GM18519 (cell line): ENCODE measurements around the gene TRAPPC6A.

Source experiments
- ATAC-seq: cut with Tn5 transposase; IDR thresholded peaks from one replicate; pipeline ENCODE4 v1.9.1; 2021; ENCODE audit warnings: mild to moderate bottlenecking, moderate library complexity; ENCODE audit not compliant: unreplicated experiment, low FRiP score

TRAPPC6A gene

DNA sequence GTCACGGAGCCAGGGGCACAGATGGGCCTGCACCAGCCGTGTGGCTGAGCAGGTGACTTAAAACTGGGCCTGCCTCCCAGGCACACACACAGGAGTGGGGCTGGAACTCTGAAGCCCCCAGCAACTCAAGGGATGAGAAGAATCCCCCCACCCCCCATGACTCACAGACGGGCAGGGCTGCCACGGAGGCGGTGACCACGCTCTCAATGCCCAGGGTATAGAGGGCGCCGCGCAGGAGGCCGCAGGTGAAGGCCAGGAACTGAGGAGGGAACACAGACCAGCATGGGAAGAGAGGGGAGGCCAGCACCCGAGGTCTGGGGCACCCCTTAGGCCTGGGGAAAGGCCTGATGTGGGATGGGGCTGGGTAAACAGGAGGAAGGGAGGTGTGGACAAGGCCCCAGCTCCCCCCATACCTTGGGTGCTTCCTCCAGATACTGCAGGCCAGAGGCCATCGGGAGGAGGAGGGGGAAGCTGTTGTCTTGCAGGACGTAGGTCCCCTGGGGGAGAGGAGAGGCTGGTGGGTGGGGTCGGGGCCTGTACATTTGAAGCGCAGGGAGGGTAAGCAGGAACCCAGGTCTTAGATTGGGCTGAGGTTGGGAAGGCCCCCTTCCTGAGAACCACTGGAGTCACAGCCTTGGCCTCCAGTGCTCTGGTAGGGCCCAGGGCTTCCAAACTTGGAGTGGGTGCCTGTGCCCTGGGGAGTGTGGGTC lies 14.1 kb downstream of the TRAPPC6A start:
- no peak for ATAC-seq

- no peak for ATAC-seq
Measured at GRCh38 chr19:45163156-45163555, 14.9 kb downstream of the TRAPPC6A start.

- no peak for ATAC-seq
Measured at GRCh38 chr19:45162608-45163143, 15.4 kb downstream of the TRAPPC6A start.

- no peak for ATAC-seq
Measured at GRCh38 chr19:45161738-45162607, 16.1 kb downstream of the TRAPPC6A start.

DNA sequence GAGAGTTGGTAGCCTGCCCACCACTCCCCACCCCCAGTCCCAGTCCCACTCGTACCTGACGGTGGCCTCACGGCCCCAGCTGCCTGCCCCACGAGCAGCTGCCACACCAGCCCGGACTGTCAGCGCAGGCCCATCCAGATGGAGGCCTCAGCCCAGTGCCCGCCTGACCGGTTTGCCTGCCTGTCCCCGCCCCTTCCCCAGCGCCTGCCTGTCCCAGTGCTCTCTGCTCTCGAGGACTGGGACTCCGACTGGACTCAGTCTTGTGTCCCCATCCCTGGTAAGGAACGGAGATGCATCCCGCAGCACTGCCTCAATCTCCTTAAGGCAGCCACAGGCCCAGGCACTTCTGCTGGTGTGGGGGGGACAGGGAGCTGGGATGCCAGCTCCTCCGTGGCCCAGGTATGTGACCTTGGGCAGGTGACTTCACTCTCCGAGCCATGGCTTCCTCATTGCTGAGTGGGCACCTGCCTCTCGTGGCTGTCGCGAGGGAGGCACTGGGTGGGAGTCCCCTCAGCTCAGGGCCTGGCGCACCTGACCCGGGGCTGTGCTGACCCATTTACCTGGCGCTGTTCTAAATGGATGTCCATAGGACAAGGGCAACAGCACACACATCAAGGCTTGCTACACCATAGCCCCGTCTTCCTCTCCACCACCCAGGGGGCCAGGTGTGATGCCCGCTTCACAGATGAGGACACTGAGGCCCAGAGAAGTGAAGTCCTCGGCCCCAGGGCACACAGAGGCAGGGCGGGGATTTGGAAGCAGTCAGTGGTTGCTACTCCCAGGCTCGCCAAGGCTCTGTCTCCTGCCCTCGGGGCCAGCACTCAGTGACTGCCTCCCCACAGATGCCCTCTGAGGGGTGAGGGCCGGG lies 16.9 kb downstream of the TRAPPC6A start, which contains the start of gene NKPD1:
Gene NKPD1 (minus strand): TSS at position 113 of the 868 bp plus-strand sequence. CDS start 832 bp downstream, outside the sequence.
- no peak for ATAC-seq

GRCh38 chr19:45159971-45160324 lies 18.1 kb downstream of the TRAPPC6A start:
- no peak for ATAC-seq

- ATAC-seq: no peak
Measured at GRCh38 chr19:45159210-45159970, 18.6 kb downstream of the TRAPPC6A start.

DNA sequence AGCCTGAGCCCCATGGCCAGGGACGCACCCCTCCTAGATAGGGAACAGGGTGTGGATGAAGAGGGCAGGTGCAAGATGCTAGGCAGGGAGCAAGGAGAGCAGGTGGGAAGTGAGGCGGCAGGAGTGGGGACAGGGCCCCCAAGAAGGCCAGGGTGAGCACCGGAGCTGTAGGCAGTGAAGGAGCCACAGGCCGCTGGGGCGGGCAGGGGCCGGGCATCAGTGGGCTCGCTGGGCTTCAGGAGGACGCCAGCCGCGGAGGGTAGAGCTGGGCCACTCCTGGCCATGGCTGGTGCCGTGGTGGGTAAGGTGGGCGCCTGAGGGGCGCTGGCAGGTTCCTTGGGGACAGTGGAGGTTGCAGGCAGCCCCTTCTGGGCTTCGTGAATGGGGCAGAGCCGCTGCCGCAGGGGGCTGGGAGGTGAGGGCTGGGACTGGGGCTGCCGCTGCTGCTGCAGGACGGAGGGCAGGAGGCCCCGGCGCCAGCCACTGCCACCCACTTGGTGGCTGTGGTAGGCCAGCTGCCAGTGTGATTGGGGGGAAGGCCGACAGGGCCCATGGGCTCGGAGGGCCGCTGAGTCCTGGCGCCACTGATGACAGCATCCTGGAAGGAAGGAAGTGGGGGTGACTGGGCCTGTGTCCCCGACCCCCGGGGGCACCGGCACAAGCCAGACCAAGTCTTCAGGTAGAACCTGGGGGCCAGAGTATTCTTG lies 19.4 kb downstream of the TRAPPC6A start:
- no peak for ATAC-seq

GRCh38 chr19:45156751-45157150 lies 21.3 kb downstream of the TRAPPC6A start:
- ATAC-seq: no peak

GRCh38 chr19:45156011-45156630 lies 21.9 kb downstream of the TRAPPC6A start:
- ATAC-seq: no peak

DNA sequence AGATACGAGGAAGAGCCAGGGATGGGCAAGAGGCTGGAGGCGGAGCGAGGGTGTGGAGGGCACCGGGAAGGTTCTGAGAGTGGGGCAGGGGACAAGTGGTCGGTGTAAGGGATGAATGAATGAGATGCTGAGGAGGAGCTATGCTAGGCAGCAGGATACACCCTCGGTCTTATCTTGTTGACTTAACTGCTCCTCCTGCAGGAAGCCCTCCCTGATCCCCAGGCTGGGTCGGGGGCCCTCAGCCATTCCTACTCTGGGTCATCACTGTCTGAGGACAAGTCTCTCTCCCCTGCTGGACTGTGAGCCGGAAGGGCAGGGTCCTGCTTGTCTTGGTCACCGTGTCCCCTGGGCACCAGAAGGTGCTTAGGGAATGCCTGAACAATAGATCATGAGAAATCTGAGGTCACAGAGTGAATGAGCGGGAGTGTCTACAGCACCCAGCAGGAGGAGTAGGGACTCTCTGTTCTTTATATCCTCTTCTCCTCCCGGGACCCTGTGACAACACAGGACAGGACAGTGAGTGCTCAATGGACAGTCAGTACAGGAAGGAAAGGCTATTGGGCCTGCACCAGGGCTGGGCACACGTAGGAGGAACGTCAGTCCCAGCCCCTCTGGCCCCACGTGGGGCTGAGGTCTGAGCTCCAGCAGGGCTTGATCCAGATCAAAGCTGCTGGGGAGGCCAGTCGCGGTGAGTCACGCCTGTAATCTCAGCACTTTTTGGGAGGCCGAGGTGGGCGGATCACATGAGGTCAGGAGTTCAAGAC lies 23.8 kb downstream of the TRAPPC6A start:
- no peak for ATAC-seq

- ATAC-seq: no peak
Measured at GRCh38 chr19:45153339-45154063, 24.5 kb downstream of the TRAPPC6A start.

DNA sequence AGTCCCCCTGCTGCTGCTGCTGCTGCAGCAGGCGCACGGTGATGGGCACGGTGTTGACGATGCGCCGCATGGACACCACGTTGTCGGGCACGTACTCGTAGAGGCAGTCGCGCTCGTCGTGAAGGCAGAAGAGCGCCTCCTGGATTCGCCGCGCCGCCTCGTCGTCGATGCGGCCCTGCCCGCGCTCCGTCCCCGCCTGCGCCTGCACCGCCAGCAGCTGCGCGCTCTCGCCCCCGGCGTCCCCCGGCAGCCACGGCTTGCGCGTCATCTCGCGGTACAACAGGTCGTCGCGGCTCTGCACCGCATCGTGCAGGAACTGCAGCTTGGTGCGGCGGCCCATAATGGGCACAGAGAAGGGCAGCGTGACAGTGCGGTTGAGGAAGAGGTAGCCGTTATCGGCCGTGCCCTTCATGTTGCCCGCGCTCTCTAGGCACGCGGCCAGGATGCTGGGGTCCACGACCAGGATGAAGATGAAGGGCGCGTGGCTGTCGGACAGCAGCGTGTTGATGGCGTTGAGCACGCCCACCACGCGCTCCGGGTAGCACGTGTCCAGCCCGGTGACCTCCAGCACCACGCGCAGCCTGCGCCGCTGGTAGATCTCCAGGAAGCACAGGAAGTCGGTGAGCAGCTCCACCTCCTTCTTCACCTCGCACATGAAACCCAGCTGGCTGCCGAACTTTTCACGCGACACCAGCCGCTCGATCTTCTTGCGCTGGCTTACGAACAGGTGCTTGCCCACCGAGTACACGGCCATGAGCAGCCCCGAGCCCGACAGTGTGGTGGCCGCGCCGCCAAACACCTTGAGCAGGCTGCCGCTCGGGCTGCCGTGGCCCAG lies 25.3 kb downstream of the TRAPPC6A start:
- no peak for ATAC-seq

DNA sequence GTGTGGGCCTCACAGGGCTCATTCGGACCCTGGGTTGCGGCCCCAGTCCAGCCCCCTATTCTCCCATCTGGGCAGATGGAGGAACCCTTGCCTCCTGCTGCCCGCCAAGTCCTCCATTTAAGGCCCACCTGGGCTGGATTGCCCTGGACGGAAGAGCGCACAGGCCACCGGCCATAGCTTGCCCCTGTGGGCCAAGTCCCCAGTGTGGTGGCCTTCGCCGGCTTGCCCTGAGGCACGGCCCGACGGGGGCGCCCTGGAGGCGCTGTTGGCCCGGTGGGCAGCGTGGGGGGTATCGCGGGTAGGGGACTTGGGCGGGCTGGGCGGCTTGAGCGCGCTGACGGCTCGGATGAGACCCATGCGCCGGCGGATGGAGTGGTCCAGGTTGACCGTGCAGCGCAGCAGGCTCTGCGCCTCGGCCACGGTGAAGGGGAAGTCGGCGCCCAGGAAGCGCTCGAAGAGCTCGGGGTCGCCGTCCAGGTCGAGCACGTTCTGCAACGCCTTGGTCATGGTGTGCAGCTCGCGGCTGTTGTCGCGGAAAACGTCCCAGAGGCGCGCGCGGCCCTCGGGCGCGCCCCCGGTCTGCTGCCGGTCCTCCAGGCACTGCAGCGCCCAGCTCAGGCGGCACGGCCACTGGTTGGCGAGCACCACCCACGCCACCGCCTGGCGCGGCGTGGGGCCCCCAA lies 26.1 kb downstream of the TRAPPC6A start:
- ATAC-seq: no peak

DNA sequence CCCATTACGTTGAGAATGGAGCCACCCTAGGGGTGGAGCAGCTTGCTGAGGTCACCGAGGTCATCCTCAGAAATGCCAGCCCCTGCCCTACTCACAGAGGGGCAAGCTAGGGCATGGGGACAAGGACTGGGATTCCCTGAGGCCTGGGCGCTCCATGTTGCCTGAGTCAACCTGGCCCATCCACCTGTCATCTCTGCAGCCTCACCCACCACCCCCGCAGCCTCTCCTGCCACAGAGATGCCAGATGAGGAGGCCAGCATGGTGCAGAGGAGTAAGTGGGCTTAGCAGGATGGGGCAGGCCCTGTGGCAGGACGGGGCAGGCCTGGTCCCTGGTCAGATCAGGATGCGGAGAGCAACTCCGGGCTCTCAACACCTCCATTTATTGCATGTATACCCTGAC lies 26.7 kb downstream of the TRAPPC6A start:
- no peak for ATAC-seq

DNA sequence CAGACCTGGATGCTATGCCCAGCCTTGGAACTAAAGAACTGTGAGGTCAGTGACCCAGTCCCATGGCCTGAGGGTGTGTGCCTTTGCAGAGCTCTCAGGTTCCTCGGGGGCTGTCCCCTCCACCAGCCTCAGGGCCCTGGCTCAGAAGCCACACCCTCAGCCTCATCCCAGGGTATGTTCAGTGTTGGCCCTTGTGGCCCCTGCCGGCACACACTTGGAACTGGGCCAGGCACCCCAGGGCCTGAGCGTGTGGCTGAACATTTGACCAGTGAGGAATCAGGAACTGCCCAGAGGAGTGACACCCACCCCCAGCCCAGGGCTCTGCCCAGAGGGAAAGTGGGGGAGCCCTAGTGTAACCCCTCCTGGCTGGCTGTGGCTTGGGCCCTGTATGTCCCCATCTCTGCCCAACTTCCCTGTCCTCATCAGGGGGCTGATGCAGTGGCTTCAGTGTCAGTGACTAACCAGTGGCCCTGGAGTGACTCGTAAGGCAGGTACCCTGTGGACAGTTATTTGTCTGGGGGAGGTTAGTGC lies 27.2 kb downstream of the TRAPPC6A start:
- no peak for ATAC-seq
